CD4-positive, CD25-positive, alpha-beta regulatory T cell (primary cell): ENCODE measurements around the gene KLF16. TPM values are rescaled to one million over a fixed set of nuclear protein-coding genes. Genes with fewer than 3 reads are reported as not detected.

ENCODE experiments used
- ATAC-seq, 2 donors: fragments of 150-1000 bp; cut with Tn5 transposase; one replicate each; pipeline ENCODE4 v1.10.0; 2021; ENCODE audit warnings: low read depth in 2 of 2, moderate number of reproducible peaks in 2 of 2, moderate library complexity in 1 of 2
- DNase-seq, 3 donors: peaks; one replicate each; pipeline versions ENCODE4 v3.0.0 to v3.0.0-alpha.2; 2012 to 2022; ENCODE audit warnings: mixed read lengths in 1 of 3
- H3K27ac ChIP-seq: one replicate; pipeline ENCODE4 v1.7.0; 2013; ENCODE audit warnings: mild to moderate bottlenecking, low read length; ENCODE audit not compliant: insufficient read depth, poor library complexity, severe bottlenecking
- H3K27me3 ChIP-seq: one replicate; pipeline ENCODE4 v1.7.0; 2013; ENCODE audit warnings: low read length; ENCODE audit not compliant: control insufficient read depth, insufficient read depth
- H3K36me3 ChIP-seq: one replicate; pipeline ENCODE4 v1.7.0; 2013; ENCODE audit warnings: mild to moderate bottlenecking, low read length, moderate library complexity; ENCODE audit not compliant: control insufficient read depth, insufficient read depth
- H3K4me1 ChIP-seq: 2 replicates; pipeline ENCODE4 v1.7.0; 2013; ENCODE audit warnings: mild to moderate bottlenecking, low read length; ENCODE audit not compliant: insufficient read depth, control insufficient read depth, poor library complexity, severe bottlenecking
- H3K4me3 ChIP-seq: one replicate; pipeline ENCODE4 v1.7.0; 2013; ENCODE audit warnings: low read depth, mild to moderate bottlenecking, low read length, moderate library complexity
- H3K9me3 ChIP-seq, 2 experiments: 1 replicate in 1 of 2; 2 replicates in 1 of 2; pipeline ENCODE4 v1.7.0; 2013; ENCODE audit warnings: low read length in 2 of 2, mild to moderate bottlenecking in 1 of 2, moderate library complexity in 1 of 2; ENCODE audit not compliant: control insufficient read depth in 2 of 2
- H3K27ac Mint-ChIP-seq, 3 donors: one replicate each; pipeline ENCODE4 v1.8.0; 2020 to 2022; ENCODE audit warnings: mild to moderate bottlenecking in 3 of 3, mixed read lengths in 3 of 3, moderate library complexity in 2 of 3
- H3K27me3 Mint-ChIP-seq: one replicate; pipeline ENCODE4 v1.8.0; 2022; ENCODE audit warnings: mild to moderate bottlenecking, mixed read lengths
- H3K36me3 Mint-ChIP-seq: one replicate; pipeline ENCODE4 v1.8.0; 2020; ENCODE audit warnings: mixed read lengths
- H3K4me1 Mint-ChIP-seq, 4 donors: one replicate each; pipeline ENCODE4 v1.8.0; 2020 to 2022; ENCODE audit warnings: mixed read lengths in 4 of 4, mild to moderate bottlenecking in 1 of 4
- H3K4me3 Mint-ChIP-seq, 4 donors: one replicate each; pipeline ENCODE4 v1.8.0; 2020 to 2022; ENCODE audit warnings: mild to moderate bottlenecking in 4 of 4, mixed read lengths in 4 of 4, moderate library complexity in 3 of 4
- H3K9me3 Mint-ChIP-seq, 7 donors: one replicate each; pipeline ENCODE4 v1.8.0; 2020 to 2022; ENCODE audit warnings: mixed read lengths in 7 of 7, mild to moderate bottlenecking in 3 of 7, moderate library complexity in 2 of 7
- polyA plus RNA-seq, 4 donors: library from polyadenylated mRNA; unstranded; fragments of 300-500 nt; fragmentation: Illumina TruSeq; gene quantifications; one replicate each; pipeline ENCODE4 v1.2.3, GENCODE V29; 2021
- total RNA-seq: library from RNA; stranded (reverse); gene quantifications from one replicate; pipeline ENCODE4 v1.2.3, GENCODE V29; 2022

The KLF16 gene
- total and polyA plus RNA-seq, 5 donors from 2014 or later: 0.28 to 40.6 (median 0.76) TPM

DNA sequence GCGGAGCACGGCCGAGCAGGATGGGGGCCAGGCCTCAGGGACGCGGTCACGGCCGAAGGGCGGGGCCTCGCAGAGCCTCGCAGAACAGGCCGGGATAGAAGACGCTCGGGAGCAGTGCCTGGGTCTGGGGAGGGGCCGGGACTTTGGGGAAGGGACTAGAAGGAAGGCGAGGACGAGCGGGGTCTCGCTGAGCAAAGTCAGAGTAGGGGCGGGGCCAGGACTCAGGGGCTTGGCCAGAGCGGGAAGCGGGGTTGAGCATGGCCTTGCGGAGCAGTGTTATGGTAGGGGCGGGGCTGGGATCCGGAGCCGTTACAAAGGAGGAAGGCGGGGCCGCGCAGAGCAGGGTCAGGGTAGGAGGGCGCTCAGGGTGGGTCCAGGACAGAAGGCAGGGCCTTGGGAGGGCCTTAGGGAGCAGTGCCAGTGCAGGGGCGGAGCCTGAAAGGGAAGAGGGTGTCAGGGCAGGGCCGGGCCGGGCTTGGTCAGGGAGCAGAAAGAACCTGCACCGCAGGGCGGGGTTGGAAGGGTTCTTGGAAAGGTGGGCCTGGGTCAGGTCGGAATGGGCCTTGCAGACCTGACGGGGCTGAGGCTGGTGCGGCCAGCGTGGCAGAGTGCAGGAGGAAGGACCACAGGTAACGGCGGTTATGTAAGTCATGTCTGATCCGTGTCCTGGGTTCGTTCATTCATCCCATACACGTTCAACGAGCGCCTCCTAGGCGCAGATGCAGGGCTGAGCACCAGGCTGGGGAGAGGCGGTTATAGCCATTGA lies 50.8 kb downstream of the KLF16 start:
- peak overlapping the region; percentile 61 for H3K27ac ChIP-seq
- H3K4me1 Mint-ChIP-seq: peaks cover 4 to 18% (median 9%) of the 10 kb centered on the region in 4 donors
- no peaks in the 10 kb centered on the region for H3K36me3 Mint-ChIP-seq
- H3K4me3 Mint-ChIP-seq: peak overlapping the region; percentile 89 to 97 (median 96)
- DNase-seq (peak; percentile 85 to 99 (median 85)), ATAC-seq (peak; percentile 77 to 78)
- no peaks in the 10 kb centered on the region for H3K27me3 Mint-ChIP-seq
- H3K36me3 ChIP-seq: peaks cover 7% of the 10 kb centered on the region
- peaks cover 0 to 2% (median 0%) of the 10 kb centered on the region in 7 donors for H3K9me3 Mint-ChIP-seq
- H3K27me3 ChIP-seq: no peaks in the 10 kb centered on the region
- H3K4me1 ChIP-seq: peaks cover 20% of the 10 kb centered on the region
- H3K4me3 ChIP-seq: peak overlapping the region; percentile 59
- no peaks in the 10 kb centered on the region for H3K9me3 ChIP-seq
- peak overlapping the region; percentile 92 to 96 (median 94) for H3K27ac Mint-ChIP-seq

DNA sequence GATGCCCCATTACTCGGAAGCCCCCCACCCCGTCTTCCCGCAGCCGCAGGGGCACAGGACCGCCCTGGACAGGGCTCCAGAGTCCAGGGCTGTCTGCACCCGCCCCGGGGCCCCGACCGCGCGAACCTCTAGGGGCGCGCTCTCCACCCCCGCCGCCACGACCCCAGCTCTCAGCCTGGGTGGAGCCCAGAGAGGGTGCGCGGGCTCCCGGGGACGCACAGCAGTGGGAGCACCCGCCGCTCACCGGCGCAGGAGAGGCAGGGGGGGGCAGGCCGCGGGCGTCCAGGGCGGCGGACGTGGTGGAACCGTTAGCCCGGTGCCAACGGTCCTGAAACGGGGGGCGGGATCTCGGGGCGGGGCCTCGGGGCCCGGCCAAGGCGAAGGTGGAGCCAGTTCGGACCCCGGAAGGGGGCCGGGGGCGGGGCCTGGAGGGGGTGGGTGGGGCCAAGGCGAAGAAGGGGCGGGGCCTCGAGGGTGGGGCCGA lies 51.4 kb downstream of the KLF16 start, which contains the start of gene ATP8B3:
TSS of gene ATP8B3 (minus strand) at position 335 of the 484 bp plus-strand sequence. CDS start 540 bp downstream, outside the sequence.
- Mint-ChIP-seq H3K27me3 (no peaks in the 10 kb centered on the region), H3K4me1 (peaks cover 4 to 18% (median 9%) of the 10 kb centered on the region in 4 donors), H3K27ac (peak within 1 kb of the TSS; percentile 92 to 96 (median 94)), H3K9me3 (peaks cover 0 to 2% (median 0%) of the 10 kb centered on the region in 7 donors), H3K4me3 (peak within 1 kb of the TSS; percentile 89 to 97 (median 96)), H3K36me3 (no peaks in the 10 kb centered on the region)
- Histone ChIP-seq H3K4me1 (peaks cover 20% of the 10 kb centered on the region), H3K9me3 (no peaks in the 10 kb centered on the region), H3K36me3 (peaks cover 7% of the 10 kb centered on the region), H3K4me3 (peak within 1 kb of the TSS; percentile 59), H3K27me3 (no peaks in the 10 kb centered on the region), H3K27ac (peak within 1 kb of the TSS; percentile 61)
- DNase-seq (peak in 2 of 3 donors; percentile 65 to 76), ATAC-seq (peak; percentile 12 to 15)

DNA sequence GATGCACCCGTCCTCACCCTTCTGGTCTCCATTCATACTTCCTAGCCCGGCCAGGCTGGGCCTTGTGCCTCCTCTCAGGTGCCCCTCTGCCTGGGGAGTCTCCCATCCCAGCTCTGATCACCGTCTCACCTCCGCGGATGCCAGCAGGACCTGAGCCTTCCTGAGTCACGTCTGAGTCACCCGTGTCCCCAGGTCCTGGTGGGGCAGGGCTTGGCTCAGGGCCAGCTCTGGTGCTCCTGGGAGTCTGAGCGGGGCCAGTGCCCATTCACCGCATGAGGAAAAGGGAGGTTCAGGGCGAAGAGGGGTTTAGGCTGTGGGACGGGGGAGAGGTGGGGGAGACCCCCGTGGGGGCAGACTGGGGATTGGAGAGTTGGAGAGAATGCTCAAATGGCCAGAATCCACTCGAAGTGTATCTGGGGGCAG lies 51.9 kb downstream of the KLF16 start:
- Mint-ChIP-seq H3K27ac (peak overlapping the region in 1 of 3 donors; percentile 62), H3K4me3 (peak overlapping the region in 3 of 4 donors; percentile 66 to 83 (median 82)), H3K4me1 (peaks cover 4 to 18% (median 9%) of the 10 kb centered on the region in 4 donors), H3K9me3 (peaks cover 0 to 2% (median 0%) of the 10 kb centered on the region in 7 donors), H3K36me3 (no peaks in the 10 kb centered on the region), H3K27me3 (no peaks in the 10 kb centered on the region)
- ATAC-seq (no peak), DNase-seq (peak in 1 of 3 donors; percentile 53)
- peaks cover 20% of the 10 kb centered on the region for H3K4me1 ChIP-seq
- peaks cover 2% of the 10 kb centered on the region for H3K36me3 ChIP-seq
- peak overlapping the region; percentile 55 for H3K27ac ChIP-seq
- H3K9me3 ChIP-seq: no peaks in the 10 kb centered on the region
- H3K4me3 ChIP-seq: peak overlapping the region; percentile 18
- no peaks in the 10 kb centered on the region for H3K27me3 ChIP-seq

DNA sequence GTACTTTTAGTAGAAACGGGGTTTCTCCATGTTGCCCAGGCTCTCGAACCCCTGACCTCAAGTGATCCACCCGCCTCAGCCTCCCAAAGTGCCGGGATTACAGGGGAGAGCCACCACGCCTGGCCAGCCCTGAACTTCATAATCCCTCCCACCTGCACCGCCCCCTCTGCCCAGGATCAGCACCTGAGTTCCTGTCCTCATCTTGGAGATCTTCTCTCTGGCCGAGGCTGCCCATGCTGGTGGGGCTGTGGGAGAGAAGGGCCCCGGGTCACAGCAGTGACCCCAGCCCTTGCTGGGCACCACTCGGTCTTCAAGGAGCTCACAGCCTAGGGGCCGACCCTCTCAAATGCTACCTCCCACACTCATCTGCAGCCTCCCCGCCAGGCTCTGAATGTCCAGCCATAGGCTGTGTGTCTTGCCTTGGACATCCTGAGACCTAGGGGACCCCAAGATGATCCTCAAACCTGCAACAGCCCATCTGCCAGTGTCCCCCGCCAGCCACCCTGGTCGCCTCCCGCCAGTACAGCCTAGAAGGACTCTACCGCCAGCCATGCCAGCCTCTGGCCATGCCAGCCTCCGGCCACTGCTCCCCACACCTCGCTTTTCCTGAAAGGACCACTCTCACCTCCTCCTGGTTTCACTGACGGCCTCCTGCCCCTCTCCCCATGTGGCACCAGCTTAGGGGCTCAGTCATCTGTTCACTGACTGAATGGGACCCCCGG lies 52.8 kb downstream of the KLF16 start:
- peaks cover 20% of the 10 kb centered on the region for H3K4me1 ChIP-seq
- peak overlapping the region in 1 of 3 donors; percentile 29 for H3K27ac Mint-ChIP-seq
- peak overlapping the region; percentile 26 to 93 (median 68) for H3K4me3 Mint-ChIP-seq
- H3K4me1 Mint-ChIP-seq: peaks cover 4 to 18% (median 9%) of the 10 kb centered on the region in 4 donors
- H3K4me3 ChIP-seq: no peak overlapping the region
- H3K9me3 Mint-ChIP-seq: peaks cover 0 to 2% (median 0%) of the 10 kb centered on the region in 7 donors
- H3K27me3 Mint-ChIP-seq: no peaks in the 10 kb centered on the region
- no peaks in the 10 kb centered on the region for H3K36me3 Mint-ChIP-seq
- H3K9me3 ChIP-seq: no peaks in the 10 kb centered on the region
- no peaks in the 10 kb centered on the region for H3K36me3 ChIP-seq
- DNase-seq: no peak
- no peak overlapping the region for H3K27ac ChIP-seq
- H3K27me3 ChIP-seq: no peaks in the 10 kb centered on the region
- no peak for ATAC-seq

DNA sequence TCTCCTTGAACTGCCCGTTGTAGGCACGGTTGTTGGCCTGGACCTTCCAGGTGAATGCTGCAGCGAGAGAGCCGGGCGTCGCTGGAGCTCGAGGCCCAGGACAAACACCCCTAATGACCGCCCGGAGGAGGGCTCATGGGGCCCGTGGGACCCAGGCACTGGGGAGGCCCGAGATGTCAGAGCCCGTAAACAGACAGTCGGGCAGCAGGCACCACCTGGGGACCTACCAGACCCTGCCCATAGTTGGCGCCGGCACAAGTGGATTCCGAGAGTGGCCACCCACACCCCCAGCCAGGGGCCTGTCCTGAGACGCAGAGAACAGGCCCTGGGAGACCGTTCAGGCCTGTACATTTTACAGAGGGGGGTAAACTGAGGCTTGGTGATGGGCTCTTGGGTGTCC lies 53.7 kb downstream of the KLF16 start:
- no peak for ATAC-seq

DNA sequence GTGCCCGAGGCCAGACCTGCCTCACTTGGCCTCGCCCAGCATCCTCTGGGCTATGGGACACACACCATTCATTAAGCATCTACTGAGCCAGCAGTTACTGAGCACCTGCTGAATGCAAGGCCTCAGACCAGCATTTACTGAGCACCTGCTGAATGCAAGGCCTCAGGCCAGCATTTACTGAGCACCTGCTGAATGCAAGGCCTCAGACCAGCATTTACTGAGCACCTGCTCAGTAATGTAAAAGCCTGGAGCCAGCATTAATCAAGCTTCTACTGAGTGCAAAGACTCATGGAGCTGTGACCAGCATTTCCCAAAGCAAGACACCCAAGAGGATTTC lies 55.0 kb downstream of the KLF16 start:
- peaks cover 4 to 16% (median 9%) of the 10 kb centered on the region in 4 donors for H3K4me1 Mint-ChIP-seq
- peak overlapping the region in 2 of 4 donors; percentile 28 to 43 for H3K4me3 Mint-ChIP-seq
- no peak overlapping the region for H3K27ac ChIP-seq
- H3K27ac Mint-ChIP-seq: no peak overlapping the region
- no peaks in the 10 kb centered on the region for H3K36me3 ChIP-seq
- H3K9me3 ChIP-seq: no peaks in the 10 kb centered on the region
- peaks cover 16% of the 10 kb centered on the region for H3K4me1 ChIP-seq
- no peak overlapping the region for H3K4me3 ChIP-seq
- no peak for ATAC-seq
- no peaks in the 10 kb centered on the region for H3K27me3 Mint-ChIP-seq
- DNase-seq: no peak
- H3K36me3 Mint-ChIP-seq: no peaks in the 10 kb centered on the region
- H3K27me3 ChIP-seq: no peaks in the 10 kb centered on the region
- H3K9me3 Mint-ChIP-seq: peaks cover 0 to 2% (median 0%) of the 10 kb centered on the region in 7 donors

More for the DNA sequence above, 53.7 kb downstream of the KLF16 start:
- no peak for DNase-seq
- peaks cover 20% of the 10 kb centered on the region for H3K4me1 ChIP-seq
- no peaks in the 10 kb centered on the region for H3K9me3 ChIP-seq
- no peak overlapping the region for H3K4me3 ChIP-seq
- no peaks in the 10 kb centered on the region for H3K27me3 ChIP-seq
- Mint-ChIP-seq H3K9me3 (peaks cover 0 to 2% (median 0%) of the 10 kb centered on the region in 7 donors), H3K4me3 (peak overlapping the region in 1 of 4 donors; percentile 25), H3K27me3 (no peaks in the 10 kb centered on the region), H3K4me1 (peaks cover 4 to 18% (median 9%) of the 10 kb centered on the region in 4 donors), H3K36me3 (no peaks in the 10 kb centered on the region), H3K27ac (no peak overlapping the region)
- no peak overlapping the region for H3K27ac ChIP-seq
- no peaks in the 10 kb centered on the region for H3K36me3 ChIP-seq

DNA sequence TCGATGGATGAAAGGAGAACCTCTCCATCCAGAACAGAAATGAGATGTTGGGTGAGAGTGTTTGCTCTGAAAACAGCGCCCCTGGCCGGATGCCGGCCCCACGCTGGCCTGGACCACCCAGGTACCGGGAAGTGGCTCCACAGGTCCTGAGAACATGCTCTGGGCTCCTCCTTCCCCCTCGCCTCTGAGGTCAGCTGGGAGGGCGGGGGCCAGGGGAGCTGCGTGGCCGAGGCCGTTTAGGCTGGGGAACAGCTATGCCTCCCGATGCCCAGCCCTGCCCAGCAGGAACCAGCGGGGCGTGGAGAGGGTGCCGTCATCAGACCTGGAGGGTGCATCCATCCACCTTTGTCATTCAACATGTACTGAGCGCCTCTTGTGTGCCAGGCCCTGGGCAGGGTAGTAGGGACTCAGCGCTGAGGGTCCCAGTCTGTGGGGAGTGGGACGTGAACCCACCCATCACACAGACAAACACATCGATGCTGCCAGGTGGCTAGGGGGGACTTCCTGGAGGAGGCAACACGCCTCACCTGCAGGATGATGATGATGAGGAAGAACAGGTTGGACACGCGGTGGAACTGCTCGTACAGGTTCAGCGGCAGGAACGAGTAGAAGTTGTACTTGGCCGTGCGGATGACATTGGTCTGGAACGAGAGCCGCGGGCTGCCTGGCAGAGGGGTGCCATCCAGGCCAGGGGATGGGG lies 55.5 kb downstream of the KLF16 start:
- Mint-ChIP-seq H3K27ac (no peak overlapping the region), H3K4me1 (peaks cover under 1 to 12% (median 5%) of the 10 kb centered on the region in 4 donors), H3K4me3 (peak overlapping the region in 1 of 4 donors; percentile 41), H3K36me3 (no peaks in the 10 kb centered on the region), H3K27me3 (no peaks in the 10 kb centered on the region), H3K9me3 (no peaks in the 10 kb centered on the region)
- Histone ChIP-seq H3K36me3 (no peaks in the 10 kb centered on the region), H3K4me1 (peaks cover 11% of the 10 kb centered on the region), H3K27me3 (no peaks in the 10 kb centered on the region), H3K27ac (no peak overlapping the region), H3K9me3 (no peaks in the 10 kb centered on the region), H3K4me3 (no peak overlapping the region)
- no peak for ATAC-seq
- DNase-seq: no peak
